Ovary (tissue), 3 donors: Measurements from ENCODE around the gene HSD11B1.

Source experiments
- CTCF ChIP-seq, 3 donors: fragments of 450-650 bp in 2 of 3; fragments of 200-600 bp in 1 of 3; IDR thresholded peaks; one replicate each; pipeline versions ENCODE4 v1.5.1 to v1.8.0; 2016 to 2022; ENCODE audit warnings: antibody characterized with exemption in 3 of 3, mild to moderate bottlenecking in 1 of 3
- EP300 ChIP-seq: sonication (generic); formaldehyde crosslinking; IDR thresholded peaks from one replicate; pipeline ENCODE4 v1.6.1; 2017; ENCODE audit warnings: antibody characterized with exemption
- POLR2A ChIP-seq: fragments of 450-650 bp; IDR thresholded peaks from one replicate; pipeline ENCODE4 v1.6.1; 2017; ENCODE audit warnings: antibody characterized with exemption, mild to moderate bottlenecking, moderate library complexity
- donor health status: DM: no; HTN: no; CAD: no.

GRCh38 chr1:209743145-209743482 lies 38.5 kb downstream of the HSD11B1 start:
- TF ChIP-seq CTCF (IDR thresholded peaks at IDR 0.05) (no peak), POLR2A (no peak), EP300 (no peak)
